ENCODE data around the gene TMEM86A. TPM values are rescaled to one million over a fixed set of nuclear protein-coding genes. Genes with fewer than 3 reads are reported as not detected.

Gene TMEM86A
- total and polyA plus RNA-seq, 2 of the 13 experiments (the other 11 are each of a cell fraction or from before 2014, with no cell fraction given): 0.03 to 0.07 TPM

DNA sequence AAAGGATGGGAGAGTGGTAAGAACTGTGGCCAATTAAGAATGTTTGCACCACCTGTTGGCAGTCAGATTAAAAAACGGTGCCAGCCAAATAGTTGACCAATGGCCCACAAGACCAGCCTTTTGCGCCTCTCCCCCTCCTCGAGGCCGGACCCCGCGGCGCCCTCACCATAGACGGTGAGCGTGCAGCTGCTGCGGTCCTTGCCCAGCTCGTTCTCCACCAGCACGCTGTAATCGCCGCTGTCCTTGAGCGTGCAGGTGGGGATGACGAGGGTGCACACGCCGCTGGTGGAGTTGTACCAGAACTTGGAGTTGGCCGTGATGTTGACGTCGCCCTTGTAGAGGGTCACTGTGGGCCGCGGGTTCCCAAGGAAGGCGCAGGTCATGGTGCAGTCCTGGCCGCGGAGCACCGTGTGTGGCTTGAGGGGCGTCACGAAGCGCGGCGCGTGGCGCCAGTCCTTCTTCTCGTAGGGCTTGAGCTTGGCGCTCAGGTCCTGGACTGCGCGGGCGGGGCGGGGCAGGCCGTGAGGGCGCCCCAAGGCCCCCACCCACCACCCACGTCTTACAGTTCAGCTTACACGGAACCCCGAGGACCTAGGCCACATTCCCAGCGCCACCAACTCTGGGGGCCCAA lies 7.2 kb downstream of the TMEM86A start (continued):
- TF ChIP-seq ZNF34 (CRISPR knock-in tag; IDR thresholded peaks at IDR 0.05; ENCODE audit: borderline replicate concordance) (no peak), ZC3H4 (CRISPR knock-in tag; IDR thresholded peaks at IDR 0.05; ENCODE audit: borderline replicate concordance) (no peak), KAT7 (CRISPR knock-in tag; IDR thresholded peaks at IDR 0.05; ENCODE audit: borderline replicate concordance) (no peak), ZNF562 (CRISPR knock-in tag; IDR thresholded peaks at IDR 0.05; ENCODE audit: borderline replicate concordance) (no peak), MEIS2 (CRISPR knock-in tag; IDR thresholded peaks at IDR 0.05) (no peak), ZSCAN21 (CRISPR knock-in tag; IDR thresholded peaks at IDR 0.05; ENCODE audit: borderline replicate concordance) (no peak)
- TF ChIP-seq, protein P1, sequence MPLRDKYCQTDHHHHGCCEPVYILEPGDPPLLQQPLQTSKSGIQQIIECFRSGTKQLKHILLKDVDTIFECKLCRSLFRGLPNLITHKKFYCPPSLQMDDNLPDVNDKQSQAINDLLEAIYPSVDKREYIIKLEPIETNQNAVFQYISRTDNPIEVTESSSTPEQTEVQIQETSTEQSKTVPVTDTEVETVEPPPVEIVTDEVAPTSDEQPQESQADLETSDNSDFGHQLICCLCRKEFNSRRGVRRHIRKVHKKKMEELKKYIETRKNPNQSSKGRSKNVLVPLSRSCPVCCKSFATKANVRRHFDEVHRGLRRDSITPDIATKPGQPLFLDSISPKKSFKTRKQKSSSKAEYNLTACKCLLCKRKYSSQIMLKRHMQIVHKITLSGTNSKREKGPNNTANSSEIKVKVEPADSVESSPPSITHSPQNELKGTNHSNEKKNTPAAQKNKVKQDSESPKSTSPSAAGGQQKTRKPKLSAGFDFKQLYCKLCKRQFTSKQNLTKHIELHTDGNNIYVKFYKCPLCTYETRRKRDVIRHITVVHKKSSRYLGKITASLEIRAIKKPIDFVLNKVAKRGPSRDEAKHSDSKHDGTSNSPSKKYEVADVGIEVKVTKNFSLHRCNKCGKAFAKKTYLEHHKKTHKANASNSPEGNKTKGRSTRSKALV (CRISPR knock-in tag; IDR thresholded peaks at IDR 0.05): no peak
- TF ChIP-seq, protein P2, sequence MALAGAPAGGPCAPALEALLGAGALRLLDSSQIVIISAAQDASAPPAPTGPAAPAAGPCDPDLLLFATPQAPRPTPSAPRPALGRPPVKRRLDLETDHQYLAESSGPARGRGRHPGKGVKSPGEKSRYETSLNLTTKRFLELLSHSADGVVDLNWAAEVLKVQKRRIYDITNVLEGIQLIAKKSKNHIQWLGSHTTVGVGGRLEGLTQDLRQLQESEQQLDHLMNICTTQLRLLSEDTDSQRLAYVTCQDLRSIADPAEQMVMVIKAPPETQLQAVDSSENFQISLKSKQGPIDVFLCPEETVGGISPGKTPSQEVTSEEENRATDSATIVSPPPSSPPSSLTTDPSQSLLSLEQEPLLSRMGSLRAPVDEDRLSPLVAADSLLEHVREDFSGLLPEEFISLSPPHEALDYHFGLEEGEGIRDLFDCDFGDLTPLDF (CRISPR knock-in tag; IDR thresholded peaks at IDR 0.05): no peak
- TF ChIP-seq, protein P3, sequence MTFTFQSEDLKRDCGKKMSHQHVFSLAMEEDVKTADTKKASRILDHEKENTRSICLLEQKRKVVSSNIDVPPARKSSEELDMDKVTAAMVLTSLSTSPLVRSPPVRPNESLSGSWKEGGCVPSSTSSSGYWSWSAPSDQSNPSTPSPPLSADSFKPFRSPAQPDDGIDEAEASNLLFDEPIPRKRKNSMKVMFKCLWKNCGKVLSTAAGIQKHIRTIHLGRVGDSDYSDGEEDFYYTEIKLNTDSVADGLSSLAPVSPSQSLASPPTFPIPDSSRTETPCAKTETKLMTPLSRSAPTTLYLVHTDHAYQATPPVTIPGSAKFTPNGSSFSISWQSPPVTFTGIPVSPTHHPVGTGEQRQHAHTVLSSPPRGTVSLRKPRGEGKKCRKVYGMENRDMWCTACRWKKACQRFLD (CRISPR knock-in tag; IDR thresholded peaks at IDR 0.05; ENCODE audit: borderline replicate concordance): no peak
